CD4-positive, alpha-beta T cell (primary cell): ENCODE data around the gene NXNL2. TPM values are rescaled to one million over a fixed set of nuclear protein-coding genes. Genes with fewer than 3 reads are reported as not detected.

Experiments used
- ATAC-seq: fragments of 200-7000 bp; cut with Tn5 transposase; one replicate; pipeline ENCODE4 v1.10.0; 2022; ENCODE audit warnings: mild to moderate bottlenecking; ENCODE audit not compliant: poor library complexity
- CTCF ChIA-PET: fragments of 350-600 bp; sonication (Branson Sonifier 250); formaldehyde crosslinking; loops from one replicate; lab custom pipeline; 2021; ENCODE audit warnings: antibody characterized with exemption, inconsistent platforms; lab: Charles Lee
- POLR2A ChIA-PET: fragments of 350-600 bp; sonication (Branson Sonifier 250); formaldehyde crosslinking; loops from one replicate; lab custom pipeline; 2021; ENCODE audit warnings: antibody characterized with exemption, inconsistent platforms; lab: Charles Lee
- DNase-seq, 14 experiments: peaks; one replicate each; pipeline ENCODE4 v3.0.0-alpha.2; 2013 to 2020; ENCODE audit warnings: mixed read lengths in 2 of 14
- H3K27ac ChIP-seq, 2 donors: one replicate each; pipeline versions ENCODE4 v1.5.1 to v1.7.0; 2013; ENCODE audit warnings: low read length in 2 of 2, low read depth in 1 of 2, mild to moderate bottlenecking in 1 of 2
- H3K27me3 ChIP-seq, 2 experiments: 1 replicate in 1 of 2; 2 replicates in 1 of 2; pipeline versions ENCODE4 v1.6.1 to v1.7.0; 2013; ENCODE audit warnings: low read length in 2 of 2, control low read depth in 1 of 2, mild to moderate bottlenecking in 1 of 2, moderate library complexity in 1 of 2; ENCODE audit not compliant: insufficient read depth in 2 of 2, control insufficient read depth in 1 of 2
- H3K36me3 ChIP-seq: one replicate; pipeline ENCODE4 v1.6.1; 2013; ENCODE audit warnings: low read length, control low read depth; ENCODE audit not compliant: insufficient read depth
- H3K4me1 ChIP-seq: one replicate; pipeline ENCODE4 v1.6.1; 2013; ENCODE audit warnings: low read length, control low read depth; ENCODE audit not compliant: insufficient read depth
- H3K4me3 ChIP-seq: one replicate; pipeline ENCODE4 v1.5.1; 2013; ENCODE audit warnings: mild to moderate bottlenecking, low read length, moderate library complexity
- H3K9me3 ChIP-seq, 2 experiments: 1 replicate in 1 of 2; 2 replicates in 1 of 2; pipeline versions ENCODE4 v1.6.1 to v1.7.0; 2013; ENCODE audit warnings: low read length in 2 of 2, mild to moderate bottlenecking in 2 of 2, control low read depth in 1 of 2, moderate library complexity in 1 of 2; ENCODE audit not compliant: control insufficient read depth in 1 of 2, insufficient read depth in 1 of 2
- H3K27ac Mint-ChIP-seq: one replicate; pipeline ENCODE4 v1.8.0; 2020; ENCODE audit warnings: mixed read lengths
- H3K27me3 Mint-ChIP-seq: one replicate; pipeline ENCODE4 v1.8.0; 2021; ENCODE audit warnings: mixed read lengths
- H3K36me3 Mint-ChIP-seq: one replicate; pipeline ENCODE4 v1.8.0; 2021; ENCODE audit warnings: low read depth, mixed read lengths
- H3K4me1 Mint-ChIP-seq: one replicate; pipeline ENCODE4 v1.8.0; 2021; ENCODE audit warnings: low read depth, mixed read lengths
- H3K4me3 Mint-ChIP-seq: one replicate; pipeline ENCODE4 v1.8.0; 2020; ENCODE audit warnings: mild to moderate bottlenecking, mixed read lengths
- H3K9me3 Mint-ChIP-seq: one replicate; pipeline ENCODE4 v1.8.0; 2020; ENCODE audit warnings: mixed read lengths
- intact Hi-C, 2 experiments: fragments of 100-400 bp; cut with DNase I in 1 of 2; cut with micrococcal nuclease in 1 of 2; formaldehyde crosslinking; loops; one replicate each; pipeline versions ENCODE4 v1.15.1 to v1.9.0; 2023 to 2025; cut with DNase I, micrococcal nuclease
- polyA plus RNA-seq, 2 donors: library from polyadenylated mRNA; unstranded; fragments of 120-200 nt; gene quantifications; one replicate each; pipeline ENCODE4 v1.2.1, GENCODE V29; 2013
- total RNA-seq, 174 experiments: library from RNA in 2 of 174; stranded (reverse) in 2 of 174; gene quantifications; one replicate each; pipeline ENCODE4 v1.2.3 and lab custom pipeline; 2021 to 2026
- TF ChIP-seq, protein P1 (sequence below): fragments of 200-600 bp; IDR thresholded peaks from one replicate; pipeline ENCODE4 v1.8.0; 2022; ENCODE audit warnings: antibody characterized with exemption, mild to moderate bottlenecking

Gene NXNL2
- total RNA-seq (not detected), total RNA-seq (lab: John Stamatoyannopoulos, UW) (0 to 0.24 (median 0) reads per million in 172 experiments)
- polyA plus RNA-seq (2013, experiment 1 of 2), result not detected
- 0.04 TPM for polyA plus RNA-seq (2013, experiment 2 of 2)

DNA sequence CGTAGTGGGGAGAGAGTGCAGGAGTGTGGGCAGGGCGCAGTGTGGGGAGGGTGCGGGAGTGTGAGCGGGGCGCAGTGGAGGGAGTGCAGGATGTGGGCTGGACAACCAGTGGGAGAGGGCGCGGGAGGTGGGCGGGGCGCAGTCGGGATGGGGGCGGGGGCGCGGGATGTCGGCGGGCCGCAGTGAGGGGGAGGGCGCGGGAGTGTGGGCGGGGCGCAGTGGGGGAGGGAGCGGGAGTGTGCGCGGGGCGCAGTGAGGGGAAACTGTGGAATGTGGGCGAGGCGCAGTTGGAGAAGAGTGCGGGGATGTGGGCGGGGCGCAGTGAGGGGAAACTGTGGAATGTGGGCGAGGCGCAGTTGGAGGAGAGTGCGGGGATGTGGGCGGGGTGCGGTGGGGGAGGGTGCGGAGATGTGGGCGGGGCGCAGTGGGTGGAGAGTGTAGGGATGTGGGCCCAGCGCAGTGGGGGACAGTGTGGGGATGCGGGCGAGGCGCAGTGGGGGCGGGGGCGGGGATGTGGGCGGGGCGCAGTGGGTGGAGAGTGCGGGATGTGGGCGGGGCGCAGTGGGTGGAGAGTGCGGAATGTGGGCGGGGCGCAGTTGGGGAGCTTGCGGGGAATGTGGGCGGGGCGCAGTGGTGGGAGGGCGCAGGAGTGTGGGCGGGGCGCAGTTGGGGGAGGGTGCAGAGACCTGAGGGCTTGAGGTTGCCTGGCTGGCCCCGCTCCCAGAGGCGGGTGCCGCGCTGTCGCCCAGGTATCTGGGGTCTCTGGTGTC, at the start of gene NXNL2:
NXNL2 (plus strand) TSS at position 723 of the 770 bp plus-strand sequence. CDS start 257 bp downstream, outside the sequence.
- ChIA-PET CTCF (no interaction called here), POLR2A (no interaction called here)
- Mint-ChIP-seq H3K36me3 (no peaks in the 10 kb centered on the region), H3K4me1 (peaks cover 25% of the 10 kb centered on the region), H3K27me3 (peaks cover 21% of the 10 kb centered on the region), H3K9me3 (no peaks in the 10 kb centered on the region), H3K27ac (no peak within 1 kb of the TSS), H3K4me3 (peak within 1 kb of the TSS; percentile 85)
- Histone ChIP-seq H3K4me1 (peaks cover 18% of the 10 kb centered on the region), H3K36me3 (no peaks in the 10 kb centered on the region), H3K9me3 (peaks cover 0 to 12% of the 10 kb centered on the region in 2 experiments), H3K27me3 (peaks cover 23 to 28% of the 10 kb centered on the region in 2 experiments), H3K27ac (no peak within 1 kb of the TSS), H3K4me3 (peak within 1 kb of the TSS; percentile 43)
- peak; percentile 19 to 74 (median 42) for DNase-seq
- TF ChIP-seq, protein P1, sequence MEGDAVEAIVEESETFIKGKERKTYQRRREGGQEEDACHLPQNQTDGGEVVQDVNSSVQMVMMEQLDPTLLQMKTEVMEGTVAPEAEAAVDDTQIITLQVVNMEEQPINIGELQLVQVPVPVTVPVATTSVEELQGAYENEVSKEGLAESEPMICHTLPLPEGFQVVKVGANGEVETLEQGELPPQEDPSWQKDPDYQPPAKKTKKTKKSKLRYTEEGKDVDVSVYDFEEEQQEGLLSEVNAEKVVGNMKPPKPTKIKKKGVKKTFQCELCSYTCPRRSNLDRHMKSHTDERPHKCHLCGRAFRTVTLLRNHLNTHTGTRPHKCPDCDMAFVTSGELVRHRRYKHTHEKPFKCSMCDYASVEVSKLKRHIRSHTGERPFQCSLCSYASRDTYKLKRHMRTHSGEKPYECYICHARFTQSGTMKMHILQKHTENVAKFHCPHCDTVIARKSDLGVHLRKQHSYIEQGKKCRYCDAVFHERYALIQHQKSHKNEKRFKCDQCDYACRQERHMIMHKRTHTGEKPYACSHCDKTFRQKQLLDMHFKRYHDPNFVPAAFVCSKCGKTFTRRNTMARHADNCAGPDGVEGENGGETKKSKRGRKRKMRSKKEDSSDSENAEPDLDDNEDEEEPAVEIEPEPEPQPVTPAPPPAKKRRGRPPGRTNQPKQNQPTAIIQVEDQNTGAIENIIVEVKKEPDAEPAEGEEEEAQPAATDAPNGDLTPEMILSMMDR, result no peak
- intact Hi-C loops, result loop anchor here in 1 of 2 experiments (5.0 kb wide), 1 partner anchor 142 kb away; no protein-coding TSS in a partner anchor
- peak; percentile 71 for ATAC-seq

DNA sequence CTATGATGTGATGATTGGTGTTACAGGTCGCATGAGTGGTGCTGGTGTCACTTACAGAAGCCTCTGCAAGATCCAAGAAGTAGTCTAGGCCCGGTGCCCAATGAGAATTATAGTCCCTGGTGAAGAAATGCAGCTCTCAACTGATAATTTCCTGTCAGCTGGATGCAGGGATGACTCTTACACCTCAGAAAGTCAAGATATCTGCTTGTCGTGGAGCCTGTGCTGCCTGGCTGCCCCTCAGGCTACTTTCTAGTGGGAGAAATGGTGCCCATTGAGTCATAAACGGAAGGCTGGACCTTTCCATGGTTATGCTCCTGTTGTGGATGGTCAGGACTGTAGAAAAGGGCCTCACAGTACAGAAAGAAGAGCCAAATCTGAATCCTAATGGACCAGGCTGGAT, 46.8 kb upstream of the NXNL2 start:
- Mint-ChIP-seq H3K4me1 (no peaks in the 10 kb centered on the region), H3K36me3 (peaks cover 12% of the 10 kb centered on the region), H3K9me3 (no peaks in the 10 kb centered on the region), H3K27ac (no peak overlapping the region), H3K4me3 (no peak overlapping the region), H3K27me3 (no peaks in the 10 kb centered on the region)
- DNase-seq (no peak), ATAC-seq (no peak)
- ChIA-PET POLR2A (no interaction called here), CTCF (no interaction called here)
- Histone ChIP-seq H3K27ac (no peak overlapping the region), H3K27me3 (no peaks in the 10 kb centered on the region), H3K4me1 (no peaks in the 10 kb centered on the region), H3K9me3 (no peaks in the 10 kb centered on the region), H3K4me3 (no peak overlapping the region), H3K36me3 (no peaks in the 10 kb centered on the region)
- TF ChIP-seq, protein P1, result no peak
- intact Hi-C loops, result no loop called here

DNA sequence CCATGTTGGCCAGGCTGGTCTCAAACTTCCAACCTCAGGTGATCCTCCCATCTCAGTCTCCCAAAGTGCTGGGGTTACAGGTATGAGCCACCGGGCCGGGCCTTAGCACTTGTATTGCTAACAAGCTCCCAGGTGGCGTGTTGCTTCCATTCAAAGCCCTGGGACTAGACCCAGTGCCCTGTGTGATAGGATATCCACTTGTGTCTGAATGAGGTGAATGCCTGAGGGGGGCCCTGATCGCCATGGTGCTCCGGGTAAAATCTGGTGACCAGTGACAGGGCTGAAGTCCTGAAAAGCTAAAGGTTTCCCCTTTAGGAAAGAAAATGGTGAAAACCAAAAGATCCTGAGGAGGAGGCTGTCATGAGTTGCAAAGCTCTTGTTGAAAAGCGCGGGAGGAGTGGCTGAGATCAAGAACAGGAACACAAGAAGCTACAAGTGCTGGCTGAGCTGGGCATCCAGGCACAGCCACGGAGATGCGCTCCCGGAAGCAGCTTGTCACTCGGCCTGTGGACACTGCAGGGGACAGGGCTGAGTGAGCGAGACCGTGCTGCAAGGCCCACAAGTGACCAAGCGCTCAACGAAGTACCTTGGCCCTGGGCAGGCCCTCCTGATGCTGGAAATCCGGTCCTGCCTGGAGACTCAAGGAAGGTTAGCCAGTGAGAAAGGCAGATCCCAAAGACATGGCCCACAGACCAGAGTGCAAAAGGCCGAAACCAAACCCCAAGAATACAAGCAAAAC, 39.8 kb upstream of the NXNL2 start:
- Mint-ChIP-seq H3K9me3 (no peaks in the 10 kb centered on the region), H3K27ac (no peak overlapping the region), H3K27me3 (no peaks in the 10 kb centered on the region), H3K4me1 (no peaks in the 10 kb centered on the region), H3K36me3 (no peaks in the 10 kb centered on the region), H3K4me3 (no peak overlapping the region)
- DNase-seq (no peak), ATAC-seq (no peak)
- Histone ChIP-seq H3K27me3 (no peaks in the 10 kb centered on the region), H3K9me3 (no peaks in the 10 kb centered on the region), H3K4me1 (no peaks in the 10 kb centered on the region), H3K36me3 (no peaks in the 10 kb centered on the region), H3K4me3 (no peak overlapping the region), H3K27ac (no peak overlapping the region)
- CTCF ChIA-PET, result no interaction called here
- POLR2A ChIA-PET, result no interaction called here
- TF ChIP-seq, protein P1, result no peak
- intact Hi-C loops, result no loop called here
